GM23248 (cell line): ENCODE data around the gene ERC2.

Experiments
- EZH2 ChIP-seq: fragments of 200-600 bp; sonication (generic); IDR thresholded peaks from 2 replicates; pipeline ENCODE4 v1.6.1; 2018; ENCODE audit warnings: antibody characterized with exemption, mild to moderate bottlenecking; ENCODE audit not compliant: insufficient read depth, poor library complexity, severe bottlenecking
- EZH2phosphoT487 ChIP-seq: fragments of 200-600 bp; sonication (generic); IDR thresholded peaks from 2 replicates; pipeline ENCODE4 v1.6.1; 2018; ENCODE audit warnings: antibody characterized with exemption, moderate library complexity, mild to moderate bottlenecking, low read depth; ENCODE audit not compliant: insufficient read depth

GRCh38 chr3:55658690-55659562 lies 809.3 kb downstream of the ERC2 start:
- TF ChIP-seq EZH2phosphoT487 (no peak), EZH2 (no peak)
